GM19035 (cell line): ENCODE data around the gene ZSCAN31.
"Not testable (repeated sequence)": the region's sequence is repeated elsewhere in the genome, so short reads cannot be mapped to it uniquely, and the experiment has no call there.

Source experiments
- ATAC-seq: cut with Tn5 transposase; IDR thresholded peaks from one replicate; pipeline ENCODE4 v1.9.1; 2021; ENCODE audit not compliant: unreplicated experiment

ZSCAN31 gene

DNA sequence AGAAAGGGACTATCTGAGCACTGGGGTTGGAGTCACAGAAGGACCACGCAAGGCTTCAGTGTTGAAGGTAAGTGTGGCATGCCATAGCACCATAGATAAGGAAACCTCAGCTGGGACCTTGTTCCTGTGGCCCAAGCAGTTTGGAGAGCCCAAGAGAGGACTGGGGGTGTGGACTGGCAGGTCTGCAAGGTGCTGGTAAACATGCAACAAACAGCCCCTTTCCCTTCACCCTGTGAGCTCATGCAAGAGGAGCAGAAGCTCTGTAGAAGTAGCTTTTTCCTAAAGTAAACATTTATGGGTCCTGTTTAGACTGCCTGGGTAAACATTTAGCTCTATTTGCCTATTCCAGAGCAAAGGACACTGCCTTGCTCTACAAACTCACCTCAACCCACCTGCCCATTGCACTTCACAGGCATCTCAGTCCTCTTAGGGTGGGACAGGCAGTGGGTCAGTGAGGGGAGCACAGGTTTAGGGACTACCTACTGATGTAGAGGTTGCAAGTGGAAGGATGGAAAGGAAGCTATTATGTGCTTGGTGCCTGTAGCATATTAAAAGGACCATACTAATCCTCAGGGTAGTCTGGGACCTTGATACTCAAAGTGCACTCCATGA is 12.0 kb downstream of the ZSCAN31 start:
- ATAC-seq = no peak

DNA sequence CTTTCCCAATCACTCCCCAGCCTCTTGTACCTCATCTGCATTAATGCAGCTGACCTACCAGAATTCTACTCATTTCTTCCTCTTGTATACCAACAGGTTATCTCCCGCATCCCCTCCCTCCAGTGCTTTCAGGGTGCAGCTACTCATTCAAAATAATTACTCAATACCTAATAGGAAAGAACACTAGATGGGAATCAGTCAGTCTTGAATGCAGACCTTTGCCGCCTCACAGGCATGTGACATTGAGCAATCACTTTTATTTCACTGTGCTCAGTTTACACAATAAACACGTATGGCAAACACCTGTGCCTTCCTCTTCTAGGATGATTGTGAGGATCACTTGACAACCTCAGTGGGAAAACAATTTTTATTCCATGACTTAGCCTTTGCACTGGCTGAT is 13.3 kb downstream of the ZSCAN31 start:
- ATAC-seq = no peak

DNA sequence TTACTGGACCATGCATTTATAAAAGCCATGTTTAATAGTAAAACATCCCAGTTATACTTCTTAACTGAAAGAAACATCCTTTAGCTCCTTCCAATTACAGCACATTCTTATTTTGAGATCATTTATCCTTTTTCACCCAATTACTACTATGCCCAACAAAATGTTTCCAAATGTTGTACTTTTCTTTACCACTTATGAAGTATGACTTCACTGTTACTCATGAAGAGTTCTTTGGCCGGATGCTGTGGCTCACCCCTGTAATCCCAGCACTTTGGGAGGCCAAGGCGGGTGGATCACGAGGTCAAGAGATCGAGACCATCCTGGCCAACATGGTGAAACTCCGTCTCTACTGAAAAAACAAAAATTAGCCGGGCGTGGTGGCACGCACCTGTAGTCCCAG is 18.1 kb downstream of the ZSCAN31 start:
- not testable (repeated sequence) for ATAC-seq

DNA sequence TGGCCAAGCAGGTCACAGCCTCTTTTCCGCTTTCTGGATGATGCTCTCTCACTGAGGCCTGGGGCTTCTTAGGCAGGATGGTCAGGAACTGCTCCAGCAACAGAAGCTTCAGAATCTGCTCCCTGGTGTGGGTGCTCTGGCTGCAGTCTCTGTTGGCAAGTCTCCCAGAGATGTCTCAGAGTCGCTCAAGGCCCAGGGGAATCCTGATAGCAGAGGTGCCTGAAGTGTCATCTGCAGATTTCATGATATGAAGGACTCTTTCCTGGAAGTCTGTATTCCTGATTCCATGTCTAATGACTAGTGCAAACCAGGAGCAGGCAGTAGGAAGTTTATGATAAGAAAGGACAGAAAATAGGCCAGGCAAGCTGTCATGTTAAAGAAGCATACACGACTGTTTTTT is 20.3 kb downstream of the ZSCAN31 start:
- ATAC-seq = no peak

DNA sequence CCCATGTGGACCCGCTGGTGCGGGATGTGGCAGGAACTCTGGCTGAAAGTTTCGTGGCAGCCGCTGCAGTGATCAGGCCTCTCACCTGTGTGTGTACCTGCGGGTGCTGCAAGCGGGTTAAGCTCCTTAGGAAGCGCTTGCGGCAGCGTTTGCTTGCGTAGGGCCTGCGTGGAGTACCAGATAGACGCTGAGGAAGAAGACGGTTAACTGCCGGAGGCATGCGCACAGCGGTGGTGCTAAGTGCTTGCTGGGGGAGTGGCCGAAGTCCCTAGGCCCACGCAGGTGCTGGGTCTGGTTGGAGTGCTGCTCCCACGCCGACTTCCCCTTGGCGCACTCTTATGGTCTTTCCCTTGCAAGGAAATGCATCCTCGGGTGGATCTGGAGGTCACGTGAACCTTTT is 23.0 kb downstream of the ZSCAN31 start:
- ATAC-seq = no peak

DNA sequence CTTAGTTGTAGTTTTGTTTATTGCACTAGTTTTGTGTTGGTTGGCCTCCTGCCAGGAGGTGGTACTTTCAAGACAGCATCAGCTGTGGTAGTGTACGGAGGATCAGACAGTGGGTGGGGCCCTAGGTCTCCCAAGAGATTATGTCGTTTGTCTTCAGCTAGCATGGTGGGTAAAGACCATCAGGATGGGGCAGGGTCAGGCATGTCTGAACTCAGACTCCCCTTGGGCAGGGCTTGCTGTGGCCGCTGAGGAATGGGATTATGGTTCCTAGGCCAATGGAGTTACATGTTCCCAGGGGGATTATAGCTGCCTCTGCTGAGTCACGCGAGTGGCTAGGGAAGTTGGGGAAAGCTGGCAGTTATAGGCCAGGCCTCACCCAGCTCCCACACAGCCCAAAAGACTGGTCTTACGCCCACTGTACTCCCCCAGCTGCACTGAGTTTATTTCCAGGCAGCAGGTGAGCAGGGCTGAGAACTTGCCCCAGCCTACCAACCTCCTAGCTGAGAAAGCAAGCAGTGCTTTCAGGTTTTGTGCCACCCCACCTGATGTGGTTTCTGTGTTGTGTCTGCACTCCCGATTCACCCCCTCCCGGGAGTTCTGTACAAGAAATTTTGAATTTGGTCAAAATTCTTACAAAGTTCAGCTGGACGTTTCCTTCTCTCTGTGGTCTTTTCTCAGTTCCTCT is 24.7 kb downstream of the ZSCAN31 start:
- ATAC-seq = no peak

DNA sequence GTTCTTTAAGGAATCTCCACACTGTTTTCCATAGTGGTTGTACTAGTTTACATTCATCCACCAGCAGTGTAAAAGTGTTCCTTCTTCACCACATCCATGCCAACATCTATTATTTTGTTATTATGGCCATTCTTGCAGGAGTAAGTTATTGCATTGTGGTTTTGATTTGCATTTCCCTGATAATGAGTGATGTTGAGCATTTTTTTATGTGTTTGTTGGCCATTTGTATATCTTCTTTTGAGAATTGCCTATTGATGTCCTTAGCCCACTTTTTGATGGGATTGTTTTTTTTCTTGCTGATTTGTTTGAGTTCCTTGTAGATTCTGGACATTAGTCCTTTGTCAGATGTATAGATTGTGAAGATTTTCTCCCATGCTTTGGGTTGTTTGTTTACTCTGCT is 29.6 kb downstream of the ZSCAN31 start:
- ATAC-seq = not testable (repeated sequence)

DNA sequence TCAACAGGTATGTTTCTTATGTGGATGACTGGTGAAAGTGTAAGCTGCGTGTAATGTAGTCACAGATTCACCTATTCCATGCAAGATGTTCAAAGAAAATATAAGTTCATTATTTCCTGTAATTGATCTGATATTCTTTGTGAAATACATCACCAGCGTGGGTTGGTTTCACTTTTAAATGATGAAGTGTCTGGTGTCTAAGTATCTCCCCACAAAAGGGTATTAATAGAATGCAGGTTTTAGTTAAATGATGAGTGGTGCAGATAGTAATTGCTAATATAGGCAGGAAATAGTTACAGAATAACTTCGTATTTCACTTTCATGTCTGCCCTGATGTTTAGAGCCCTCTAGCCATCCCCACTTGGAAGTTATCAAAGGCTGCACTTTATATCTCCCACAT is 32.4 kb downstream of the ZSCAN31 start:
- peak; percentile 78 for ATAC-seq

DNA sequence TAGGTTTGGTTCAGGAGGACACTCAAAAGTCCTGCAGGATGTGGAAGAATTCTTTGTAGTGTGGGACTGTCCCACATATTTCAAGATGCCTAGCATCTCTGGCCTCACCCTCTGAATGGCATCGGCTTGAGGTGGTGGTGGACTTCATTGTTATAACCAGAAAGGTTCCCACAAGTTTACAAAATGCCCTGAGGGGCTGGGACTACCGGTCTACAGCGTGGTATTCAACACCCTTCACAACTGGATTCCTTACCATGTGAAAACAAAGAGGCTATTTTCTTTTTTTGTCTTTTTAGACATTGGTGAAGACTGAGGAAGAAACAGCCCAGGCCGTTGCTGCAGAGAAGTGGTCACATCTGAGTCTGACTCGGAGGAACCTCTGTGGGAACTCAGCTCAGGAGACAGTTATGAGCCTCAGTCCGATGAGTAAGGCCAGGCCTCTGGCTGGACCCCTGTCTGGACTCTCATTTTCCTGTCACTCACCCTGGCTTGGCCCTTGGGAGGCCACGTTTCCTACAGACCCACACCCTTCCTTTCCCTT is 39.4 kb downstream of the ZSCAN31 start:
- no peak for ATAC-seq

DNA sequence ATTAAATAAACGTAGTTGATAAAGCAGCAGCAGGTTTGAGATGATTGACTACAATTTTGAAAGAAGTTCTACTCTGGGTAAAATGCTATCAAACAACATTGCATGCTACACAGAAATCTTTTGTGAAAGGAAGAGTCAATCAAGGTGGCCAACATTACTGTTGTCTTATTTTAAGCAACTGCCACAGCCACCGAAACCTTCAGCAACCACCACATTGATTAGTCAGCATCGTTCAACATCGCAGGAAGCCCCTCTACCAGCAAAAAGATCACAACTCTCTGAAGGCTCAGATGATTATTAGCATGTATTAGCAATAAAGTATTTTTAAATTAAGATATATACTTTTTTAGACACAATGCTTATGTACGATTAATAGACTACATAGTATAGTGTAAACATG is 40.6 kb downstream of the ZSCAN31 start:
- no peak for ATAC-seq

DNA sequence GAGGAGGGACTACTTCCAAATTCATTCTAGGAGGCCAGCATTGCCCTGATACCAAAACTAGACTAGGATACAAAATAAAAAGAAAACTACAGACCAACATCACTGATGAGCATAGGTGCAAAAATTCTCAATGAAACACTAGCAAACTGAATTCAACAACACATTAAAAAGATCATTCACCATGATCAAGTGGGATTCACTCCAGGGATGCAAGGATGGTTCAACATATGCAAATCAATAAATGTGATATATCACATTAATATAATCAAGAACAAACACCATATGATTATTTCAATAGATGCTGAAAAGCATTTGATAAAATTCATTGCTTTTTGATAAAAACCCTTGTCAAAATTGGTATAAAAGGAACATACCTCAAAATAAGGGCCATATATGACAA is 44.4 kb downstream of the ZSCAN31 start:
- no peak for ATAC-seq

DNA sequence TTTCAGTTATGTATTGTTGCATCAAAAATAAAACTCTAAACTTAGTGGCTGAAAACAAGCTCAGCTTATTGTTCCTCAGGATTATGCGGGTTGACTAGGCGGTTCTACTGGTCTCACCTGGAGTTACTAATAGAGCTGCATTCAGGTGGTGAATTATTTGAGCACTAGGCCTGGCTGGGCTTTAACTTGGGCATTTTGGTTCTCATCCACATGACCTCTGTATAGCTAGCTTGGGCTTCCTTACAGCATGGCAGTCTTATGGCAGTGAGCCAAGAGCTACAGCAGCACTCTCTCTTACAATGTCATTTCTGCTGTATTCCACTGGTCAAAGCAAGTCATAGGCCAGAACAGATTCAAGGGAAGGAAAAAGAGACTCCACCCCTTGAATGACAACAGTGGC is 53.0 kb downstream of the ZSCAN31 start:
- ATAC-seq = no peak

DNA sequence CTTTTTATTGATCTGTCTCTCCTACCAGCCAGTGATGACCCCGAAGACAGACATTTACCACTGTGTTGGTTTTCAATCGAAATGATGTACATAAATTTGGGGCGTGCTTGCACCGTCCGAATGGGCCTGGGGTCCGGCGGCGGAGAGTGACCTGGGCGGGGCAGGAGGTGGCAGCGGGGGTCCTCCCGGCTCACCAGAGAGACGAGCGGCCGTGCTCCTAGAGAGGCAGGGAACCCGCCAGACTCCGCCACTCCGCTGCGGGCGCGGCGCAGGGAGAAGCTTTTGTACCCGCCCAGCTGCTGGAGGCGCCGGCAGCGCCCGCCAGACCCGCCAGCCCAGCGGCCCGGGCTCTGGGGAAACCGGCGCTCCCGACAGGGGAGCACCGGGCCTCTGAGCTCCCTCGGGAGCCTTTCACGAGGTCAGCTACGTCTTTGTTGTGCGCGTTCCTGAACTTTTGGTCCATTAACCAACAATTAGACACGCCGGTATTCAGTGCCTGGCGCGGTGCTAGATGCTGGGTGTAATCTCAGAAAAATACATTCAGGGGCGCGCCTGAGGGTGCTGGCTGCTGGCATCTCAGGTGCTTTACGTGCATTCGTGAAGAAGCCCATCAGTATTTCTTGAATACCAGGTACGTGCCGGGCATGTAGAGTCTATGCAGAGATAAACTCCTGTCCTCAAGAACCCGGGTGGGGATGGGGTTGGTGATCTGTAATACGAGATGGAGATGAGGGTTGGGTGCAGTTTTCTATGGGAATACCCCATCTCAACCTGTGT is 54.5 kb downstream of the ZSCAN31 start, which contains the start of gene PGBD1:
TSS of gene PGBD1 (plus strand) at position 285 of the 777 bp plus-strand sequence. CDS start 2,242 bp downstream, outside the sequence.
- ATAC-seq = peak; percentile 88

DNA sequence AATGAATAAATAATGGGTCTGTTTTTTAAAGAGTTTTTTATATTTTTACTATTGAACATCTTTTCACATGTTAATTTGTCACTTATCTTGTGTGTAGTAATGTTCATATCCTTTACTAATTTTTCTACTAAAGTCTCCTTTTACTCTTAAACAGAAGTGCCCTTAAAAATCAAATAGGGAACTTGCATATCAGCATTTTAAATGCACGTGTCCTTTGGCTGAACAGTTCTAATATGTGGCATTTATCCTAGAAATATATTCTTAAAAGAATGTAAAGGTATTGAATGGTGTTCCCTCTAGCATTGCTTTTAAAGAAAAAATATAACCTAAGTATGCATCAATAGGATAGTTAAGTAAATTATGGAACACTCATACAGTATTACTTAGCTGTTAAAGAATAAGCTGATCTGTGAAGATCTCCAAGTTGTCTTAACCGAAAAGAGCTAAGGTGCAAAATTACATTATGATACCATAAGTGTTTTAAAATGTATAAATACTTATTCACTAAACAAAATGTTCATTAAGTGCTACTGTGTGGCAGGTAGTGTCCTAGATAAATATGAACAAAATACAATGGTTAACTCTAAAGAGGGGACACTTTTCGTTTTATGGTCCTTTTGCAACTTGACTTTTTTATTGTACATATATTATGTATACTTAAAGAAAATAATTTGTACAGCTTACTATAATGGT is 55.2 kb downstream of the ZSCAN31 start:
- ATAC-seq = no peak

DNA sequence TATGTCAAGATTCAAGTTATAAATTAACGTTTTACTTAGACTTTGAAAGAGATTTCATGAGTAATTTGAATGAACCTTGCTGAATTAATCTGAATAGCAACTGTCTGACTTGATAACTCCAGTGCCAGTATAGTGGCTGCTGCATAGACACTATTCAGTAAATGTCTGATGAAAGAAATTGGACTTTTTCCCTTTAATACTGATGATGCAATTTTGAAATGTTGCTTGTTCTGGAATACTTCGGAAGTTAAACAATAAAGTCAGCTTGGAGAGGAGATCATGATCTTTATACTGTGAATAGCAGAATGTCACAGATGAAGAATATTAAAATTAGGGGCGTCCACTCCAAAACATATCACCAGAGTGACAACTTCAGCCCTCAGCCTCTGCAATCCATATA is 58.2 kb downstream of the ZSCAN31 start:
- ATAC-seq = no peak

DNA sequence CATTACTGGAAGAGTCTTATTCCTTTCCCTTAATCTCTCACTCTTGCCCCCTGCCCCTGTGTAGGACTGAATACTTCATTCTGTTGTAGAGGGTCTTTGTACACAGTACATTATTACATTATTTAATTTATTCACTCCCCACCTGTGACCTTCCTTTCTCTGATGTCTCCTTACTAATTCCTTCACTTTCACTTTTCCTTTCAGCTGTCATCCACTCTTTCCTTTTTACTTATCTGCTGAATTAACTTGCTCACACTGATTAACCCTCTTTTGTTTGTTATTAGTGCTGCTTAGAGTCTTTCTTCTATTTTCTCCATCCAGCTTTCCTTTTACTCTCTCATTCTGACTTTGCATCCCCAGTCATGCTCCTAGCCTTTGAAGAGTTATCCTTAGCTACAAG is 61.1 kb downstream of the ZSCAN31 start:
- ATAC-seq = no peak
